PC-9 (cell line): ENCODE results near the gene LENG9.

ENCODE experiments used
- EZH2 ChIP-seq: fragments of 200-600 bp; sonication (generic); IDR thresholded peaks from 2 replicates; pipeline ENCODE4 v1.8.0; 2017; ENCODE audit warnings: antibody characterized with exemption, low read depth
- TF ChIP-seq, protein P1 (sequence below): fragments of 200-600 bp; sonication (generic); conservative IDR thresholded peaks from 2 replicates; pipeline ENCODE4 v1.6.1; 2017; ENCODE audit warnings: mixed run types, antibody characterized with exemption, mild to moderate bottlenecking, moderate library complexity

DNA sequence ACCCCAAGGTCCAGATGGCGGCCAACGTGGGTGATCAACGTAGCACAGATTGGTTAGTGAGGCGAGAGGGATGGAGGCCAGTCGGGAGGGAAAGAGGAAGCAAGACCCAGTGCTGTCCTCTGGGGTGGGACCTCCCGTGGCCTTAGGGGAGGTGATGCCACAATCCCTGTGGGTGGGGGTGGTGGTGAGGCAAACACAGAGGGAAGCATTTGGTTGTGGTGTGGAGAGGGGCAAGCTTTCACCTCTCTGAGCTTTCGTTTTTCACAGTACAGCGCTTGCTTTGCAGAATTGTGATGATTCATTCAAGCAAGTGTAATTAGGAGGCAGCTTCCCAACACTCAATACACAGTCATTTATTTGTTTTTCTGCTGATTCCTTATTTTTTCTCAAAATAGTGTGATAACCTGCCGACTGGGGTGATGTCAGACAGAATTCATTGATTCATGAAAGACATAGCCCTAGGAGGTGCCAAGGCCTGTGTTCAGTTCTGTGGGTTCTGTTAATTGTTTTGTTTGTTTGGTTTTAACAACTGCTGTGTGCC, 12.2 kb downstream of the LENG9 start:
- TF ChIP-seq, protein P1, sequence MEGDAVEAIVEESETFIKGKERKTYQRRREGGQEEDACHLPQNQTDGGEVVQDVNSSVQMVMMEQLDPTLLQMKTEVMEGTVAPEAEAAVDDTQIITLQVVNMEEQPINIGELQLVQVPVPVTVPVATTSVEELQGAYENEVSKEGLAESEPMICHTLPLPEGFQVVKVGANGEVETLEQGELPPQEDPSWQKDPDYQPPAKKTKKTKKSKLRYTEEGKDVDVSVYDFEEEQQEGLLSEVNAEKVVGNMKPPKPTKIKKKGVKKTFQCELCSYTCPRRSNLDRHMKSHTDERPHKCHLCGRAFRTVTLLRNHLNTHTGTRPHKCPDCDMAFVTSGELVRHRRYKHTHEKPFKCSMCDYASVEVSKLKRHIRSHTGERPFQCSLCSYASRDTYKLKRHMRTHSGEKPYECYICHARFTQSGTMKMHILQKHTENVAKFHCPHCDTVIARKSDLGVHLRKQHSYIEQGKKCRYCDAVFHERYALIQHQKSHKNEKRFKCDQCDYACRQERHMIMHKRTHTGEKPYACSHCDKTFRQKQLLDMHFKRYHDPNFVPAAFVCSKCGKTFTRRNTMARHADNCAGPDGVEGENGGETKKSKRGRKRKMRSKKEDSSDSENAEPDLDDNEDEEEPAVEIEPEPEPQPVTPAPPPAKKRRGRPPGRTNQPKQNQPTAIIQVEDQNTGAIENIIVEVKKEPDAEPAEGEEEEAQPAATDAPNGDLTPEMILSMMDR, result no peak
- TF ChIP-seq EZH2, result no peak
